ENCODE data around the gene SLC2A11. TPM values are rescaled to one million over a fixed set of nuclear protein-coding genes. Genes with fewer than 3 reads are reported as not detected.

SLC2A11 gene
- total and polyA plus RNA-seq, 9 of the 15 experiments (the other 6 are each of a cell fraction or from before 2014, with no cell fraction given): 0.44 to 2.7 (median 2.1) TPM

- TF ChIP-seq NR4A1 (CRISPR knock-in tag; IDR thresholded peaks at IDR 0.05): no peak
- TF ChIP-seq NR4A1 (tag; IDR thresholded peaks at IDR 0.05): no peak
- TF ChIP-seq CHCHD3 (CRISPR knock-in tag; IDR thresholded peaks at IDR 0.05): no peak
- TF ChIP-seq ZKSCAN8 (CRISPR knock-in tag; IDR thresholded peaks at IDR 0.05): no peak
- no peak for TF ChIP-seq SMARCB1 (IDR thresholded peaks at IDR 0.05; ENCODE audit: insufficient read length, low read depth)
- no peak for TF ChIP-seq USF1 (CRISPR knock-in tag; IDR thresholded peaks at IDR 0.05)
- peak; percentile 1 for TF ChIP-seq CTCFL (IDR thresholded peaks at IDR 0.05; ENCODE audit: borderline replicate concordance, insufficient read depth, low read depth, low read length, poor library complexity, severe bottlenecking)
- TF ChIP-seq, protein P1, sequence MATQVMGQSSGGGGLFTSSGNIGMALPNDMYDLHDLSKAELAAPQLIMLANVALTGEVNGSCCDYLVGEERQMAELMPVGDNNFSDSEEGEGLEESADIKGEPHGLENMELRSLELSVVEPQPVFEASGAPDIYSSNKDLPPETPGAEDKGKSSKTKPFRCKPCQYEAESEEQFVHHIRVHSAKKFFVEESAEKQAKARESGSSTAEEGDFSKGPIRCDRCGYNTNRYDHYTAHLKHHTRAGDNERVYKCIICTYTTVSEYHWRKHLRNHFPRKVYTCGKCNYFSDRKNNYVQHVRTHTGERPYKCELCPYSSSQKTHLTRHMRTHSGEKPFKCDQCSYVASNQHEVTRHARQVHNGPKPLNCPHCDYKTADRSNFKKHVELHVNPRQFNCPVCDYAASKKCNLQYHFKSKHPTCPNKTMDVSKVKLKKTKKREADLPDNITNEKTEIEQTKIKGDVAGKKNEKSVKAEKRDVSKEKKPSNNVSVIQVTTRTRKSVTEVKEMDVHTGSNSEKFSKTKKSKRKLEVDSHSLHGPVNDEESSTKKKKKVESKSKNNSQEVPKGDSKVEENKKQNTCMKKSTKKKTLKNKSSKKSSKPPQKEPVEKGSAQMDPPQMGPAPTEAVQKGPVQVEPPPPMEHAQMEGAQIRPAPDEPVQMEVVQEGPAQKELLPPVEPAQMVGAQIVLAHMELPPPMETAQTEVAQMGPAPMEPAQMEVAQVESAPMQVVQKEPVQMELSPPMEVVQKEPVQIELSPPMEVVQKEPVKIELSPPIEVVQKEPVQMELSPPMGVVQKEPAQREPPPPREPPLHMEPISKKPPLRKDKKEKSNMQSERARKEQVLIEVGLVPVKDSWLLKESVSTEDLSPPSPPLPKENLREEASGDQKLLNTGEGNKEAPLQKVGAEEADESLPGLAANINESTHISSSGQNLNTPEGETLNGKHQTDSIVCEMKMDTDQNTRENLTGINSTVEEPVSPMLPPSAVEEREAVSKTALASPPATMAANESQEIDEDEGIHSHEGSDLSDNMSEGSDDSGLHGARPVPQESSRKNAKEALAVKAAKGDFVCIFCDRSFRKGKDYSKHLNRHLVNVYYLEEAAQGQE (IDR thresholded peaks at IDR 0.05; ENCODE audit: borderline replicate concordance): 0 out of 2 replicates have a peak, but pooled peaks have one; percentile 42
- TF ChIP-seq, protein P1 (CRISPR knock-in tag; IDR thresholded peaks at IDR 0.05; ENCODE audit: low read depth): no peak
- peak; percentile 28 to 62; a peak in 3 of 4 replicates for TF ChIP-seq RAD21 (CRISPR knock-in tag; conservative IDR thresholded peaks at IDR 0.05 in 1 of 2, IDR thresholded peaks at IDR 0.05 in 1 of 2)
- TF ChIP-seq ZBTB7A (IDR thresholded peaks at IDR 0.05; ENCODE audit: borderline replicate concordance, control insufficient read depth, low read depth, low read length): peak; percentile 34; the same call in 1 of the 2 replicates
Measured at GRCh38 chr22:23862103-23862502, 4.4 kb downstream of the SLC2A11 start (continued).
